ENCODE measurements around the gene PAOX.

Gene PAOX

DNA sequence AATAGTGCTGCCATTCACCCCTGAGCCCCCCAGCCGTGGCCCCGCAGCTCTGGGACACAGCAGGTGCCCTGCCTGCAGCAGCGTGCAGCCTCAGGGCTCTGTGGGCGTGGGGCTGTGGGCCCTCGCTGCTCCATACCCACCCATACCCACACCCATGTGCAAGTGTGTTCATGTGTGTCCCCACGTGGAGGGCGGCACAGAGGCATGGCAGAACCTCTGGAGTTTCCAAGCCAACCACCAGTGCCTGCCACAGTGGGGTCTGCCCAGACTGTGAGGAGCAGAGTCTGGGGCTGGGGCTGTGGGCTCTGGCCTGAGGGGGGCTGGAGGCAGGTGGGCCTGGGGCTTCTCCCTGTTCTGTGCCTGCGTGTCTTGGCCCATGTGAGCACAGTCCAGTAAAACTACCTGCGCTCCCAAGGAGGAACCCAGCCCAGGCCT, 29.5 kb upstream of the PAOX start:
- DNase-seq (ENCODE audit: low spot score): no peak
- no peak for FAIRE-seq

DNA sequence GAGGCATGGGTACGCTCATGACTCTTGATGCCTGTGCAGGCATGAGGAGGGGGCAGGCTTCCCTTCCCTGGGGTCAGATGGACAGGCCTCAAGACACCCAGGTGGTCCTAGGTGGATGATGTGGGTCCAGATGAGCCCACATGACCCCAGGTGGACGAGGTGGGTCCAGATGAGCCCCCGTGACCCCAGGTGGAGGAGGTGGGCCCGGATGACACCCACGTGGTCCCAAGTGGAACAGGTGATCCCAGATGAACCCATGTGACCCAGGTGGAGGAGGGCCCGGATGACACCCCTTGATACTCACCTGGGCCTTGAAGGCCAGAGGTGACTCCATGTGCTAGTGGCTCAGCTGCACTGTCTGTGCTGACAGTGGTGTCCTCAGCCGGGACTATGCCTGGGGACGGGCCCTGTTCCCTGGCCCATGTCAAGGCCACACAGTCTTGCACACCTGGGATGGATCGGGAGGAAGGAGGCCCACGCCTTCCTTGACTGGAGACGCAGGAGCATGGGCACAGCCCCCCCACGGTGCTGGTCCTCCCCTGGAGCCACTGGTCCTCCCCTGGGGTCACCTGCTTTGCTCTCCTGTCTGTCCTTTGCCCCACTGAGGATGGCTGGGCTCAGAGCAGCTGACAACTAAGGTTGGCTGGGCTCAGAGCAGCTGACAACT, 28.6 kb upstream of the PAOX start:
- DNase-seq (ENCODE audit: low spot score) (no peak), FAIRE-seq (no peak)

- DNase-seq (ENCODE audit: low spot score) (no peak), FAIRE-seq (no peak)
Measured at GRCh38 chr10:133350950-133351329, 28.1 kb upstream of the PAOX start.

DNA sequence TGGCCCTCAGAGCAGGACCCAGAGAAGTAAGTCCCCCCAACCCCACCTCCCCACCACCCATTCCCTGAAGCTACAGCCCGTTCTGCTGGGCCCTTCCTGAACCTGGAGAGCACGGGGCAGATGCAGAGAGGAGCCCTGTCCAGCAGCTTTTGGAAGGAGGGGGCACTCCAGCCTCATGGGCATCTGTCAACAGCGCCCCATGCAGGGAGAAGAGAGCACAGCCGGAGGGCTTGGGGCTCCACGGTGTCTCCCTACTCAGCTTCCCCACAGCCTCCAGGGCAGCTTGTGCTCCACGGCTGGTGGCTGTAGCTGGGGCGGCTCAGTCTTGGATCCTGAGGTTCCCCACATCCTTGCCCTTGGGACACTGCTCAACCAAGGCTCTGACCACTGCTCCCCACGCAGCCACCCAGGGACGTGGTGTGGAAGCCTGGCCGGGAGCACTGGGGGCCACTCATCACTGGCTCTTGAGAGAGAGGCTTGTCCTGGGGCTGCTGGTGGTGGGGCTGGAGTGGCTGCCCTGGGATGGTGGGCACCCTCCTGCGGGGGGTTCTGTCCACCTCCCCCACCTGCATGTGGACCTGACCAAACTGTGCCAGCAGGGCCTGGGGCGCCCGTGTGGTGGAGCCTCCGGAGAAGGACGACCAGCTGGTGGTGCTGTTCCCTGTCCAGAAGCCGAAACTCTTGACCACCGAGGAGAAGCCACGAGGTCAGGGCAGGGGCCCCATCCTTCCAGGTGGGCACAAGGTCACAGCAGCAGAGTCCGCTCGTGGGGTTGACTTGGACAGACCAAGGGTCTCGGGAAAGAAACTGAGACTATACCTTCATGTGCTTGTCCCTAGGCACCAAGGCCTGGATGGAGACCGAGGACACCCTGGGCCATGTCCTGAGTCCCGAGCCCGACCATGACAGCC, 27.4 kb upstream of the PAOX start:
- DNase-seq (ENCODE audit: low spot score): no peak
- no peak for FAIRE-seq

DNA sequence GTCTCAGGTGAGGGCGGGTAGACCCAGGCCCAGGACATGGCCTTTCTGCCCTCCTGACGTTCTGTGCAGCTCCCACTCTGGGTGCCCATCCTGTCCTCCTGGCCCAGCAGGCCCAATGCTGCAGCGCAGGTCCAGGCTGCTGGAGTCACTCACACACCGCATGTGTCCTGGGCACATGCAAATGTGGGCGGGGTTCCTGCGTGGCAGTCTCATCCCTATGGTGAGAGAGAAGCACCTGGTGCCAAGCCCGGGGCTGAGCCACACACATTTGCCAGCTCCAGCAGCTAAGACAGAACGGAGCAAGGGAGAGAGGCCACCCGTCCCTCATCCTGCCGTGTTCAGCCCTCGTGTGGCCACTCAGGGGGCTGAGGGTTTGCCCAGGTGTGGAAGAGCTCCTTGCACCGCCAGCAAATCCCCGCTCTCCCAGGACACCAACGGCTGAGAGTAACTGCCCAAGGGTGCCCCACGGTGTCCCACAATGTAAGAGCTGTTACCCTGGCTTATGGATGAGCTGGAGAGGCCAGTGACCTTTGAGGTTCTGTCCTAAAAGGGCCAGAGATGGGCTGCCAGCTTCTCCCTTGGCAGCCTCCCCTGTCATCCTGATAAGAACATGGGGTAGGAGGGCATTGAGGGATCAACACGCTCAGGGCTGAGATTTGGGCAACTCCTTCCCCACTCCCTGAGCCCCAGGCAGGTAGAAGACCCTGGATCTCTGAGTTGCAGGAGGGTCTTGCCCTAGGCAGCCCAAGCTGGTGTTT, 25.7 kb upstream of the PAOX start:
- no peak for DNase-seq (ENCODE audit: low spot score)
- FAIRE-seq: no peak

- DNase-seq (ENCODE audit: low spot score) (no peak), FAIRE-seq (no peak)
Measured at GRCh38 chr10:133353988-133354605, 25.0 kb upstream of the PAOX start.

GRCh38 chr10:133354672-133355240, 24.3 kb upstream of the PAOX start:
- no peak for DNase-seq (ENCODE audit: low spot score)
- FAIRE-seq: no peak

DNA sequence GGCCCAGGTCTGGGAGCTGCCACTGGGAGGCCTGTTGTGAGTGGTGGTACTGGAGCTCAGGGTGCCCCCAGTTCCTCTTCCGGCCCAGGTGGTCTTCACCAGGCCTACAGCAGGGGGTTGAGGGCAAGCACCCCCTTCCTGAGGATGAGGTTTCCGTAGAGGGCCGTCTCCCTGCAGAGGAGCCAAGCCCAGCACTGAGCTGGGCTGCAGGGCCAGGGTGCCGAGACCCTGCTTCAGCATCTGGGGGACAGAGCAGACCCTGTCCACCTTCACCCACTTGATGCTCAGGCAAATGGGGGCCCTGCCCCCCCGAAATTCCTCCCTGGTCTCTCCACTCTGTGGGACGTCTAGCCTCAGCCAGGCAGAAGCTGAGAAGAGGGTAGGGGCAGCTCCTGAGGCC, 23.8 kb upstream of the PAOX start:
- no peak for FAIRE-seq
- DNase-seq (ENCODE audit: low spot score): no peak

- no peak for FAIRE-seq
- DNase-seq (ENCODE audit: low spot score): no peak
Measured at GRCh38 chr10:133355991-133356390, 23.1 kb upstream of the PAOX start.

GRCh38 chr10:133356549-133357284, 22.3 kb upstream of the PAOX start:
- DNase-seq (ENCODE audit: low spot score) (no peak), FAIRE-seq (no peak)

DNA sequence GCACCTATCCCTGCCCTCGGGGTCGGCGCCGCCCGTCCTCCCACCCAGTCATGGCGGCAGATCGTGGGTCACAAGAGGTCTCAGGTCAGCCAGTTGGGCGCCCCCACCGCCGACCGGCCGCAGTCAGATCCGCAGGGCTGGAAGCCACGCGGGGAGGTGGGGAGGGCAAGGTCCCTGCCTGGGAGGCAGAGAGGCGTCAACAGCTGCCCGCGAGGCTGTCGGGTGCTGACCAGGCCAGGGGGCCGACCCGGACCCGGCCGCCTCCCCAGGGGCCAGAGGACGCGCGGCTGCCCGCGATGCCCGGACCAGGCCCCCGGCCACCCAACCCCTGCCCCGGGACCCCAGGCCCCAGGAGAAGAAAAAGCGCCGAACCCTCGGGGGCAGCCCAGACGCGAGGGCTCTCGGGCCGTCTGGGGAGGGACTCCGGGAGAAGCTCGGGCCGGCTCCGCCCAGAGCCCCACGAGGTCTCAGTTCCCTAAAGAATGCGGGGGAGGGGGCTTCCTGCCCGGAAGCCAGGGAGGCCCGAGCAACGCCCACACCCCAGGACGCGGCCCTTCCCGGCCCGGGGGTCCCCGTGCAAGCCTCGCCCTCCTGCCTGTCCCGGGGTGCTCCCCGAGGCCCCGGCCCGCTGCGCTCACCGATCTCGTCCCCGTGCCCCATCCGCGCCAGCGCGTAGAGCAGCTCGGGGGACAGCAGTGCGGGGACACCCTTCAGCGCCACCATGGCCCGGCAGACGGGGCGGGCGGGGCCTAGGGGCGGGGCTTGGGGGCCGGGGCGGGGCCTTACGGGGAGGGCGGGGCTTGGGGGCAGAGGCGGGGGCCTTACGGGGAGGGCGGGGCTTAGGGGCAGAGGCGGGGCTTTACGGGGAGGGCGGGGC, 21.5 kb upstream of the PAOX start, which contains the start of gene FUOM:
TSS of gene FUOM (minus strand) at position 735 of the 877 bp plus-strand sequence. CDS start at position 723, 12 bp downstream.
- DNase-seq (ENCODE audit: low spot score) (peak; percentile 87), FAIRE-seq (no peak)

DNA sequence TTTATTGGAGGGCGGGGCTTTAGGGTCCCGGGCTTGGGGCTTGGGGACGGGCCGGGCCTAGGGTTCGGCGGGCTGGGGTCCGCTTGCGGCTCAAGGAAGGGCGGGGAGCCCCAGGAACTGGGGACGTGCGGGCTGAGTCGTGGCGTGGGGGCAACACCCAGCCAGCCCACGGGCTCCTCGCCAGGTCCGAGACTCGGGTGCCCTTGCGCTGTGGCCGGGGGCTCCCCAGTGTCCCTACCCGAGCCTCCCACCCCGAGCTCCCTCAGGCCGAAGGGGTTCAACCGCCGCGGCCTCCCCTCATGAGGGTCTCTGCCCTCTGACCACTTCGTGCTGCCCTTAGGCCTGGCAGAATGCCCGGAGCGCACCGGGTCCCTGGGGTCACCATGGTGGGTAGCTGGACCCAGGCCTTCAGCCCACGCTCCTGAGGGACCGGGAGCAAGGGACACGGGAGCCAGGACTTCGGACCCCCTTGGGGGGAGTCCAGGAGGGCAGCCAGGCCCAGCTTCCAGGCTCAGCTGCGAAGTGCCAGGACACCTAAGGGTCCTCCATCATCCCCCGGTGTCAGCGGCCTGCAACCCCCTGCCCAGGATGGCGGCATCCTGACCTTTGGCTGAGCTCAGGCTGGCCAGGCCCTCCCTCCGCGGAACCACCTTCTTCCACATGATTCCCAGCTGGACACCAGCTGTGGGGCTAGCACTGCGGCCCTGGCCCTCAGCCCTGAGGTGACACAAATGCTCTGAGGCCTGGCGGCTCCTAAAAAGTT, 20.7 kb upstream of the PAOX start:
- DNase-seq (ENCODE audit: low spot score) (no peak), FAIRE-seq (no peak)

GRCh38 chr10:133358925-133359310, 20.1 kb upstream of the PAOX start:
- no peak for FAIRE-seq
- DNase-seq (ENCODE audit: low spot score): no peak

GRCh38 chr10:133359554-133359971, 19.5 kb upstream of the PAOX start:
- FAIRE-seq: no peak
- DNase-seq (ENCODE audit: low spot score): no peak

DNA sequence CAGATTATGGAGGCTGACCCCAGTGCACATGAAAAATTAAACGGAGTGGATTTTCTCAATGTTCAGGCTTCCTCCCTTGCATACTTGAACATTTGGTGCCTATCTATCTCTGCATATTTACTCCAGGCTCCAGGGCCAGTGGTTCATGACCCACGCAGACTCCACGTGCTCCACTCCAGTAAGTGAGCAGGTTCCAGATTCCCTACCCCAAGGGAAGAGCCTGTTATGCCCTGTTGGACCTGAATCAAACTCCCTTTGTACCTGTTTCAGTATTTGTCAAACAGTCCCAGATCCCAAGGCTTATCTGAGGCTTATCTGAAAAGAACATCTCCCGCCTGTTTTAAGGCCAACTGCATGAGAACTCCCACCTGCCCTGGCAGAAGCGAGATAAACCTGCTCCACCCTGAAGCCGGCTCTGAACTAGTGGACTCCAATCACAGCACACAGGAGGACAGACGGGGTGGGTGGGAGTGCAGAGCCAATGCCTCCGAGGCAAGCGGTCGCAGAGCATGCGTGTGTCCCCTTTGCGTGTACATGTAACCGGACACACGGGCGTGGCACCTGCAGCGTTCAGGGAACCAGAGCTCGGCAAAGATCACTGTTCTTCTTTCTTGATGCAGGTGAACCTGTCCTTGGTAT, 19.0 kb upstream of the PAOX start:
- FAIRE-seq: no peak

DNA sequence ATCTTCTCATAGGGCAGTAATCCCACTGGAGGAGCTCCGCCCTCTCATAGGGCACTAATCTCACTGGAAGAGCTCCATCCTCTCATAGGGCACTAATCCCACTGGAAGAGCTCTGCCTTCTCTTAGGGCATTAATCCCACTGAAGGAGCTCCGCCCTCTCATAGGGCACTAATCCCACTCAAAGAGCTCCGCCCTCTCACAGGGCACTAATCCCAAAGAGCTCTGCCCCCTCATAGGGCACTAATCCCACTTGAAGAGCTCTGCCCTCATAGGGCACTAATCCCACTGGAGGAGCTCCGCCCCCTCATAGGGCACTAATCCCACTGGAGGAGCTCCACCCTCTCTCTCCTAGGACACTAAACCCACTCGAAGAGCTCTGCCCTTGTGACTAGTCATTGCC, 17.8 kb upstream of the PAOX start:
- FAIRE-seq (no peak), DNase-seq (ENCODE audit: low spot score) (no peak)

More for the DNA sequence above, 19.0 kb upstream of the PAOX start:
- DNase-seq (ENCODE audit: low spot score): no peak

- DNase-seq (ENCODE audit: low spot score): no peak
- no peak for FAIRE-seq
Measured at GRCh38 chr10:133361773-133362441, 17.2 kb upstream of the PAOX start.

DNA sequence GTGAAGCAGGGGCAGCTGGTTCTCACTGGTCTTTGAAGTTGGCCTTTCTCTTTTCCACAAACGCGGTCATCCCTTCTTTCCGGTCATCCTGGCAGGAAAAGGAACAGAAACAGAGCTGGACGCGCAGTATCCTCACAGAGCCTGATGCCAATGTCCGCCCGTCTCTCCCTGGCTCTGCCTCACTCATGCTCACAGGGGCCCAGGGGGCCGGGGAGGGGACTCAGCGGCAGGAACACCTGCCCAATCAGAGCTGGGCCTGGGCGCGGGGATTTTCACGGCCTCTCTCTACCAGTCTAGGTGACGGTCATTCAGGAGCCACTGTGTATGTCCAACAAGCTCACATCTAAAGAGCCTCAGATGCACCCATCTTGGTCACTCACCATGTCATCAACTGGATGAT, 16.2 kb upstream of the PAOX start:
- no peak for FAIRE-seq
- DNase-seq (ENCODE audit: low spot score): no peak
